ENCODE measurements around the gene BICD1.

DNA sequence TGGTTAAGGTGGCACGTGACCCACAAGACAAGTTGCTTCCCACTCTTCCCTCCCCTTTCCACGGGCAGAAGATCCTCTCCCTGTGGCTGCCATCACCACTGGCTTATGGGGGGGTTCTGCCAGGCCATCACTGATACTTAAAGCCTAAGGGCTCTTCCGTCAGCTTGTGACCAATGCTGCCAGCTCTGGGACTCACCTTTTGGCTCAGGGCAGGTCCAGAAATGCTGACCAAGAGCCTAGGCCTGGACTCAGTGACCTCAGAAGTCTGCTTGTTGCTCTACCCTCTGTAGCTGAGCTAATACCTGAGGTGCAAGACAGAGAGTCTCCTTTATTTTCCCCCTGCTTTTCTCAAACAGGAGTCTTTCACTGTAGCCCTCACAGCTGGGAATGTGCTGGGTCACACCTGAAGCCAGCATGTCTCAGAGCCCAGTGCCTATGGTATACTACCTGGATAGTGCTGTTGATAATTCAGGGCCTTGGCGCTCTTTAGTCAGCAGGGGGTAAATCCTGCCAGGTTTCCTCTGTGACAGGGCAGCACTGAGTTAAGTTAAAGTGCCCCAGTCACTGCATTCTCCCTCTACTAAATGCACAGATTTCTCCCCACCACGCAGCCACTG, 312.4 kb downstream of the BICD1 start:
- TF ChIP-seq, protein P1, sequence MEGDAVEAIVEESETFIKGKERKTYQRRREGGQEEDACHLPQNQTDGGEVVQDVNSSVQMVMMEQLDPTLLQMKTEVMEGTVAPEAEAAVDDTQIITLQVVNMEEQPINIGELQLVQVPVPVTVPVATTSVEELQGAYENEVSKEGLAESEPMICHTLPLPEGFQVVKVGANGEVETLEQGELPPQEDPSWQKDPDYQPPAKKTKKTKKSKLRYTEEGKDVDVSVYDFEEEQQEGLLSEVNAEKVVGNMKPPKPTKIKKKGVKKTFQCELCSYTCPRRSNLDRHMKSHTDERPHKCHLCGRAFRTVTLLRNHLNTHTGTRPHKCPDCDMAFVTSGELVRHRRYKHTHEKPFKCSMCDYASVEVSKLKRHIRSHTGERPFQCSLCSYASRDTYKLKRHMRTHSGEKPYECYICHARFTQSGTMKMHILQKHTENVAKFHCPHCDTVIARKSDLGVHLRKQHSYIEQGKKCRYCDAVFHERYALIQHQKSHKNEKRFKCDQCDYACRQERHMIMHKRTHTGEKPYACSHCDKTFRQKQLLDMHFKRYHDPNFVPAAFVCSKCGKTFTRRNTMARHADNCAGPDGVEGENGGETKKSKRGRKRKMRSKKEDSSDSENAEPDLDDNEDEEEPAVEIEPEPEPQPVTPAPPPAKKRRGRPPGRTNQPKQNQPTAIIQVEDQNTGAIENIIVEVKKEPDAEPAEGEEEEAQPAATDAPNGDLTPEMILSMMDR (IDR thresholded peaks at IDR 0.05), result no peak
- no peak for TF ChIP-seq POLR2A (IDR thresholded peaks at IDR 0.05)
